HAP-1 (cell line): ENCODE results near the gene ARTN.
A peak's percentile ranks its signal among the peaks of the same experiment; 100 is the strongest.

Source experiments
- DNase-seq, 2 experiments: peaks; one replicate each; pipeline ENCODE4 v3.0.0-alpha.2; 2016 to 2020; ENCODE audit warnings: low spot score in 2 of 2
- H3K27me3 ChIP-seq: fragments of 250-450 bp; sonication (Bioruptor Pico); 2 replicates; pipeline ENCODE4 v1.5.1; 2020; ENCODE audit warnings: low read depth, mild to moderate bottlenecking, moderate library complexity
- H3K36me3 ChIP-seq: fragments of 250-450 bp; sonication (Bioruptor Pico); replicated peaks from 2 replicates; pipeline ENCODE4 v1.5.1; 2020; ENCODE audit warnings: mild to moderate bottlenecking
- H3K4me1 ChIP-seq: fragments of 250-450 bp; sonication (Bioruptor Pico); 2 replicates; pipeline ENCODE4 v1.5.1; 2020; ENCODE audit warnings: mild to moderate bottlenecking
- H3K4me3 ChIP-seq: fragments of 250-450 bp; sonication (Bioruptor Pico); 2 replicates; pipeline ENCODE4 v1.5.1; 2020; ENCODE audit warnings: mild to moderate bottlenecking, moderate library complexity
- H3K9me3 ChIP-seq: fragments of 250-450 bp; sonication (Bioruptor Pico); 2 replicates; pipeline ENCODE4 v1.5.1; 2020; ENCODE audit warnings: mild to moderate bottlenecking, moderate library complexity
- in situ Hi-C: fragments of 300-500 bp; cut with MboI; formaldehyde crosslinking; loops from 3 replicates; pipeline ENCODE4 v1.14.3; 2020; ENCODE audit warnings: low sequenced_read_pairs, inconsistent platforms, mixed read lengths

Gene ARTN

DNA sequence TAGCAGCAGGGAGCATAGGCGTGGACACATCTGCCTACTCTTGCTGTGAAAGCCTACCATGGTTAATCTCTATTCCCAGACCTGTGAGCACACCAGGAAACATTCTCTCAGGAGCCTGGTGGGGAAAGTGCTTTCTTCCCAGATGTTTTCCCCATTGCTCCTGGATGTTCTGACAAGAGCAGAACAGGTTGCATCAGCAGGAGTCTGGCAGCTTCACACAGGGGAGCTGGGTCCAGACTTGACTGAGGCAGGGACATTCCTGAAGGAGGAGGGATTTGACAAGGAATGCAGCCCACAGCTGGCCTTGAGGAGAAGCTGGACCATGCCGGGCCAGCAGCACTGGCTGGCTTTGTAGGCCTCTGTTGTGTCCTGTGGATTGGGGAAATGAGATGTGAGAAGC, 21.0 kb upstream of the ARTN start:
- no peak overlapping the region for H3K4me3 ChIP-seq
- H3K4me1 ChIP-seq: peaks cover 6% of the 10 kb centered on the region
- H3K27me3 ChIP-seq: no peaks in the 10 kb centered on the region
- no peaks in the 10 kb centered on the region for H3K36me3 ChIP-seq
- no peak for DNase-seq
- no peaks in the 10 kb centered on the region for H3K9me3 ChIP-seq
- in situ Hi-C loops: no loop called here

DNA sequence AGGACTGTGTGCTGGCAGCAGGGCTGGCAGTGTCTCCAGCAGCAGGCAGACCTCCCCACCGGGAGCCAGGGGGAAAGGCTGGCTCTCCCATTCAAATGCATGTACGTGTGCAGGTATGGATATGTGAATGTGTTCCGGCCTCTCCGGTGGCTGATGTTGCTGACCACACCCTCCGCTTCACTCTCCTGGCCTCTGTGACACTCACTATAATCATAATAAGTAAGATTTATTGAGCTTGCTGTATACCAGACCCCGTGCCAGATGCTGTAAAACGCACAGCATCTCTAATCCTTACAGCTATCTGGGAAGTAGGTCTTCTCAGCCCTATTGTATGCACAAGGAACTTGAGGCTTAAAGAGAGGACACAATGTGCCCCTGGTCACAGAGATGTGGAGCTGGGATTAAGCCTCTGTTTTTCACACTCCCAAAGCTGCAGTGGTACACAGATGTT, 20.5 kb upstream of the ARTN start:
- in situ Hi-C loops: no loop called here

GRCh38 chr1:43913666-43914360, 19.8 kb upstream of the ARTN start:
- no peak overlapping the region for H3K4me3 ChIP-seq
- H3K27me3 ChIP-seq: no peaks in the 10 kb centered on the region
- in situ Hi-C loops: no loop called here
- no peaks in the 10 kb centered on the region for H3K9me3 ChIP-seq
- H3K36me3 ChIP-seq: no peaks in the 10 kb centered on the region
- DNase-seq: no peak
- peaks cover 6% of the 10 kb centered on the region for H3K4me1 ChIP-seq

More for the DNA sequence above, 20.5 kb upstream of the ARTN start:
- no peaks in the 10 kb centered on the region for H3K9me3 ChIP-seq
- peaks cover 6% of the 10 kb centered on the region for H3K4me1 ChIP-seq
- no peak overlapping the region for H3K4me3 ChIP-seq
- DNase-seq: peak; percentile 54 to 57
- no peaks in the 10 kb centered on the region for H3K36me3 ChIP-seq
- no peaks in the 10 kb centered on the region for H3K27me3 ChIP-seq

DNA sequence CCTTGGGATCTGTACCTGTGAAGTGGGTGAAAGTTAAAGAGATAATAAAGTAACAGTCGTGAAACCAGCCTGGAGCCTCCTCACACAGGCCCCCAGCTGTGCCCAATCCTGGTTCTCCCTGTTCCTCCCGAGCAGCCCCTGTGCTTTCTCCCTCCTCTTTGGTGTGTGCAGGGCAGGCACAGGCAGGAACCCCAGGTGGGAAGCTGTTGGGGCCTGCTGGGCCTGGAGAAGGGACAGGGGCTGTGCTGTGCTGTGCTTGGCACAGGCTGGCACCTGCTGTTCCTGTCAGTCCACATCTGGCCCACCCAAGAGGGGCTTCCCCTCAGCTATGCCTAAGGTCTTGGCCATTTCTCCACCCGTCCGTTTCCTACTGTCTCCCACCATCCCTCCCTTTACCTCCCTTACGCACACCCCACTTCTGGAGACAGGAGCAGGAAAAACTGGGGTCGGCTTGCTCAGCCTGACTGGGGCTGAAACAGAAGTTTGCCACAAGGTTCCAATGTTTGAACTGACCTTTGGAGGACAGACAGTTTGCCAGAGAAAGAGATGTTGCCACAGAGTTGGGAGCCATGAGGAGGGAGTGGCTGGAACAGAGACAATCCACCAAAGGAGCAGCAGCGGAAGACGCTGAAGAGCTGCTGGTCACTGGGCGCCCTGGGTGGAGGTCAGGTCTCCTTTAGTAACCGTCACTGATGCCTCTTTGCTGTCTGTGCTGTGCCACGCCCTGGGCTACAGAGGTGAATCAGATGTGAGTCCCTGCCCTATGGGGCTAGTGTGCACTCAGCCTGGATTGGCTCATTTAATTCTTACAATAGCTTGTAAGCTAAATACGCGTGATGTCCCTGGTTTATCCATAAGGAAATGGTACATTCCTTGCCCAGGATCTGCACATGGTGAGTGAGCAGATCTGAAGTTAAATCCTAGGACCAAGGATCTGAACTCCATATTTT, 18.8 kb upstream of the ARTN start:
- no peaks in the 10 kb centered on the region for H3K9me3 ChIP-seq
- peaks cover 6% of the 10 kb centered on the region for H3K4me1 ChIP-seq
- no peak for DNase-seq
- no peaks in the 10 kb centered on the region for H3K36me3 ChIP-seq
- in situ Hi-C loops: no loop called here
- no peak overlapping the region for H3K4me3 ChIP-seq
- H3K27me3 ChIP-seq: no peaks in the 10 kb centered on the region

- Histone ChIP-seq H3K36me3 (no peaks in the 10 kb centered on the region), H3K9me3 (no peaks in the 10 kb centered on the region), H3K27me3 (no peaks in the 10 kb centered on the region), H3K4me3 (no peak overlapping the region), H3K4me1 (no peaks in the 10 kb centered on the region)
- in situ Hi-C loops: no loop called here
- DNase-seq: no peak
These were observed 13.7 kb upstream of the ARTN start for GRCh38 chr1:43919906-43920305.

- Histone ChIP-seq H3K9me3 (no peaks in the 10 kb centered on the region), H3K4me3 (no peak overlapping the region), H3K27me3 (no peaks in the 10 kb centered on the region), H3K36me3 (no peaks in the 10 kb centered on the region), H3K4me1 (no peaks in the 10 kb centered on the region)
- in situ Hi-C loops: no loop called here
- no peak for DNase-seq
These were observed 12.6 kb upstream of the ARTN start for GRCh38 chr1:43921022-43921421.

DNA sequence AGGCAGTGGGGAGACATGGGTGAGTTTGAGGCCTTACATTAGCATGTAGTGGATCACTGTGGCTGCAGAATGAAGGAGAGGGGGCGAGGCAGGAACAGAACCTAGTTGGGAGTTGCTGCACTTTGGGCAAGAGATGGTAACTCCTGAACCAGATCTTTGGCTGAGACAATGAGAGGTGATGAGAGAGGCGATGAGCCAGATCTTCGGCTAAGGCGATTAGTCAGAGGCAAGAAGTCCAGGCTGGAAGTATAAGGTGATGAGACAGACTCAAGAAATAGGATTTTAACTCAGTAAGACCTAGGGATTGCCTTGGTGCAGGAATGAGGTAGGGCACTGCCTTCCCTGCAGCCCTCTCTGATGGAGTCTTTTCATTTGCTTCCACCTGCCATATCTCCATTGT, 9.1 kb upstream of the ARTN start:
- Histone ChIP-seq H3K36me3 (no peaks in the 10 kb centered on the region), H3K27me3 (no peaks in the 10 kb centered on the region), H3K9me3 (no peaks in the 10 kb centered on the region), H3K4me3 (no peak overlapping the region), H3K4me1 (no peaks in the 10 kb centered on the region)
- no peak for DNase-seq
- in situ Hi-C loops: no loop called here

DNA sequence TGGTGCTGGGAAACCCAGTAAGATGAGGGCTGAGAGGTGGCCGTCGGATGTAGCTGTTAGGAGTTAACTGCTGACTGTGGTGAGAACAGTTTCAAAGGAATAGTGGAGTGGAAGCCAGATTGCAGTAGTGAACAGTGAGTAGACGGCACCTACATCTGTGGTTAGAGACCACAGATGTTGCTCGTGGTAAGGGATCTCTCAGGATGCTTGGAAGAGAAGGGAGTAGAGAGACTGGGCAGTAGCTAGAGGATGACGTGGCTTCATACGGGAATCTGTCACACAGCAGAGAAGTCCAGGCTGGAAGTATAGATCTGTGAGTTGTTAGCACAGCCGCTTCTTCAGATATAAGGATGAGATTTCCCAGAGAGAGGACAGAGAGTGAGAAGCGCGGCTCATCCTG, 7.8 kb upstream of the ARTN start:
- Histone ChIP-seq H3K4me1 (no peaks in the 10 kb centered on the region), H3K9me3 (no peaks in the 10 kb centered on the region), H3K27me3 (no peaks in the 10 kb centered on the region), H3K4me3 (no peak overlapping the region), H3K36me3 (no peaks in the 10 kb centered on the region)
- in situ Hi-C loops: loop anchor here (25.0 kb wide), 1 partner anchor 389 kb away; the partner anchor contains the start of gene PTPRF
- DNase-seq: no peak

GRCh38 chr1:43930168-43930948, 3.2 kb upstream of the ARTN start:
- Histone ChIP-seq H3K27me3 (no peaks in the 10 kb centered on the region), H3K9me3 (no peaks in the 10 kb centered on the region), H3K4me1 (peaks cover 3% of the 10 kb centered on the region; the same call in 1 of the 2 replicates), H3K4me3 (no peak overlapping the region), H3K36me3 (no peaks in the 10 kb centered on the region)
- peak in 1 of 2 experiments; percentile 41 for DNase-seq
- in situ Hi-C loops: loop anchor here (5.0 to 25.0 kb wide), 2 partner anchors 158 to 393 kb away; partner anchors contain the start of gene PTPRF

DNA sequence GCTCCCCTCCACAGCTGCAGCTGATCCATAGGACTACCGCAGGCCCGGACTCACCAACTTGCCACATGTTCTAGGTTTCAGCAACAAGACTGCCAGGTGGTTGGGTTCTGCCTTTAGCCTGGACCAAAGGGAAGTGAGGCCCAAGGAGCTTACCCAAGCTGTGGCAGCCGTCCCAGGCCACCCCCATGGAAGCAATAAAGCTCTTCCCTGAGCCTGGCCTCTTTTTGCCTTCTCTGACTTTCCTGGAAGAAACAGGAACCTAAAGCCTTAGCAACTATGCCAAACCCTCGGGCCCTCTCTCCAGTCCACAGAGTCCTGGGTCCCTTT, 2.7 kb upstream of the ARTN start:
- no peaks in the 10 kb centered on the region for H3K36me3 ChIP-seq
- no peak for DNase-seq
- no peaks in the 10 kb centered on the region for H3K9me3 ChIP-seq
- H3K27me3 ChIP-seq: no peaks in the 10 kb centered on the region
- H3K4me3 ChIP-seq: no peak overlapping the region
- in situ Hi-C loops: loop anchor here (5.0 to 25.0 kb wide), 2 partner anchors 159 to 394 kb away; partner anchors contain the start of gene PTPRF
- H3K4me1 ChIP-seq: peaks cover 3% of the 10 kb centered on the region; the same call in 1 of the 2 replicates

DNA sequence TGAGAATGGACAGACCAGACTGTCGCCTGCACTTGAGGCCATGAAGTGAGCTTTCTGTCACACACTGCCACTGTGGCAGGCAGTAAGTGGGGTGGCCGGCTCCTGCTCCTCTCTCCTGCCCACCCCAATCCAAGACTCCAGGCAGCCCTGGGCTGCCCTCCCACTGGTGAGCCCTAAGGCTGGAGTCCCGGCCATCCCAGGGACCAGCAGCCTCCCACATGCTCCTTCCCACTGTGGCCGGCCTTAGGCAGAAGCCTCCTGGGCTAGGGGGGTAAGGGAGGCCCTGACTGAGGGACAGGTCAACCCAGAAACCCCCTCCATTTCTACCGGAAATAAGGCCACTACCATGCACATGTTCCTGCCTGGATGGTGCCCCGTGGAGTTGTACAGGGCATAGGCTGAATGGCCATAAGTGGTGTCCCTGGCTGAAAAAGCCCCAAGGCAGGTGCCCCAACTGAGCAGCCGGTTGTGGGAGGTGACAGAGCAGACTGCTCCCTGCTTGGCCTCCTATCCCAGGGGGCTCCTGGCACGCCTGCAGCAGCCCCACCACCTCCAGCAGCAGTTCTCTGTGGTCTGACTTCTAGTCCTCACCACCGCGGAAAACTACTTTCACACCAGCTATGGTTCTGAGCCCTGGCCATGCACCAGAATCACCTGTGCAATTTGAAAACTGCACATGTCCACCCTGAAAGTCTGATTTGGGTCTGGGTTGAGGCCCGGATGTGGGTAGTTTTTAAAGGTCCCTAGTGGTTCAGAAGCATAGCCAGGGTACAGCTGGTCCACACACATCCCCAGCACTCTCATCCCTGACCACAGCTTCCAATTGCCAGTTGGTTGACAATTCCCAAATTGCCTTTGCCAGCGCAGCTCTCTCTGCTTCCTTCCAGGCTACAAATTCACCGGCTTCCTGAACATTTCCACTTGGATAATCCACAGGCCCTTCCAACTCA, 1.6 kb upstream of the ARTN start:
- Histone ChIP-seq H3K9me3 (no peaks in the 10 kb centered on the region), H3K36me3 (no peaks in the 10 kb centered on the region), H3K4me1 (peaks cover 3% of the 10 kb centered on the region; the same call in 1 of the 2 replicates), H3K4me3 (no peak overlapping the region), H3K27me3 (no peaks in the 10 kb centered on the region)
- in situ Hi-C loops: loop anchor here (5.0 to 25.0 kb wide), 2 partner anchors 160 to 395 kb away; partner anchors contain the start of gene PTPRF
- DNase-seq: no peak

DNA sequence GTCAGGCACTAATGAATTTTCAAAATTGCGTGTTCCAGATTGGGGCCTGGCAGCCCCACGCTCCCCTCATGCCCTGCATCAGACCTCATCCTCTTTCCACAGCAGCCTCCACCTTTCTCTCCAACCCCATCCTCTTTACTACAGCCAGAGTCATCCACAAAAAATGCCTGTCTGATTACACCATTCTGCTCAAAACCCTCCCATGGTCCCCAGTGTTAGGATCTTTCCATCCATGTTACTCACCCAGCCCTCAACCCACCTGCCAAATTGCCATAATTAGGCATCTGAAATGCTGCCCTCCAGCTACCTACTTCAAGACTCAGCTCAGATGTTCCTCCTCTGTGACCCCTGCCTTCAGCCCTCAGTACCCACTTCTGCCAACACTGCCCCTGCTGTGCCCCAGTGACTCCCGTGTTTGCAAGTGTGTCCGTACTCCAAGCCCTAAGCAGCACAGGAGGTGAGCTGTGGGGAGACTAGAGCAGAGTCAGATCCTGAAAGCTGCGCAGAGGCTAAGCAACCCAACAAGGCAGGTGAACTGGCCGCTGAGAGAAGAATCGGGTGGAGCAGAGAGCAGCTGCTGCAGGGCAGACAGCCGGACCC, 715 bp upstream of the ARTN start:
- in situ Hi-C loops: loop anchor here (5.0 to 25.0 kb wide), 2 partner anchors 161 to 396 kb away; partner anchors contain the start of gene PTPRF
- no peak for DNase-seq
- H3K4me1 ChIP-seq: peaks cover 3% of the 10 kb centered on the region; the same call in 1 of the 2 replicates

More for the DNA sequence above, 715 bp upstream of the ARTN start:
- no peaks in the 10 kb centered on the region for H3K36me3 ChIP-seq
- H3K9me3 ChIP-seq: no peaks in the 10 kb centered on the region
- no peaks in the 10 kb centered on the region for H3K27me3 ChIP-seq
- H3K4me3 ChIP-seq: no peak overlapping the region
